Measurements from ENCODE around the gene C1S.
"Not testable (repeated sequence)": the region's sequence is repeated elsewhere in the genome, so short reads cannot be mapped to it uniquely, and the experiment has no call there.

The C1S gene

DNA sequence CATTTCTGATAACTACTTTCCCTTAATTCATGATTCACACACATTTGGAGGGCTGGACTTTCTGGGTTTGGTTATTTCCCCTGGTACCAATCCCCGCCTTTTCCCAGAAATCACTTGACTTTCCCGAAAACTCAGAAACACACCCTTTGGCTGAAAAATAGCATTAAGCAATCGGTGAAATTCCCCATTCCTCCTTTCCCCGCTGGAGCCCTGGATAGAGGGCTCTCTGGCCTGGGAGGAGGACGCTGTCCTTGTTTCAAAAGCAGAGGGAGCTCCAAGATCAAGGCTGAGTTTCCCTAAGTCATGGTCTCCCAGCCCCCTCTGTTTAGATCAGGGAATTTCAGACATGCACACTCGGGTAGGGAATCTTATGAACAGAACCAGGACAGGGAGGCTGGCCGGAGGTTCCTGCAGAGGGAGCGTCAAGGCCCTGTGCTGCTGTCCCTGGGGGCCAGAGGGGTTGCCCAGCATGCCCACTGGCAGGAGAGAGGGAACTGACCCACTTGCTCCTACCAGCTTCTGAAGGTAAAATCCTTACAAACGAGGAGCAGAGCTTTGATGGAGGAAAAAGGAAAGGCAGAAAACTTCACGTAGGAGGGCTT lies at the start of gene C1S:
TSS of gene C1S (plus strand) at position 366 of the 602 bp plus-strand sequence. CDS start 1,195 bp downstream, outside the sequence.
- TF ChIP-seq, protein P1, sequence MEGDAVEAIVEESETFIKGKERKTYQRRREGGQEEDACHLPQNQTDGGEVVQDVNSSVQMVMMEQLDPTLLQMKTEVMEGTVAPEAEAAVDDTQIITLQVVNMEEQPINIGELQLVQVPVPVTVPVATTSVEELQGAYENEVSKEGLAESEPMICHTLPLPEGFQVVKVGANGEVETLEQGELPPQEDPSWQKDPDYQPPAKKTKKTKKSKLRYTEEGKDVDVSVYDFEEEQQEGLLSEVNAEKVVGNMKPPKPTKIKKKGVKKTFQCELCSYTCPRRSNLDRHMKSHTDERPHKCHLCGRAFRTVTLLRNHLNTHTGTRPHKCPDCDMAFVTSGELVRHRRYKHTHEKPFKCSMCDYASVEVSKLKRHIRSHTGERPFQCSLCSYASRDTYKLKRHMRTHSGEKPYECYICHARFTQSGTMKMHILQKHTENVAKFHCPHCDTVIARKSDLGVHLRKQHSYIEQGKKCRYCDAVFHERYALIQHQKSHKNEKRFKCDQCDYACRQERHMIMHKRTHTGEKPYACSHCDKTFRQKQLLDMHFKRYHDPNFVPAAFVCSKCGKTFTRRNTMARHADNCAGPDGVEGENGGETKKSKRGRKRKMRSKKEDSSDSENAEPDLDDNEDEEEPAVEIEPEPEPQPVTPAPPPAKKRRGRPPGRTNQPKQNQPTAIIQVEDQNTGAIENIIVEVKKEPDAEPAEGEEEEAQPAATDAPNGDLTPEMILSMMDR (IDR thresholded peaks at IDR 0.05; ENCODE audit: borderline replicate concordance, control extremely low read depth, extremely low read depth, insufficient read depth, missing control alignments): no peak
- in situ Hi-C loops (cut with MboI; ENCODE audit: low sequenced_read_pairs, unreplicated experiment): no loop called here
- no peak for DNase-seq (ENCODE audit: low spot score)

DNA sequence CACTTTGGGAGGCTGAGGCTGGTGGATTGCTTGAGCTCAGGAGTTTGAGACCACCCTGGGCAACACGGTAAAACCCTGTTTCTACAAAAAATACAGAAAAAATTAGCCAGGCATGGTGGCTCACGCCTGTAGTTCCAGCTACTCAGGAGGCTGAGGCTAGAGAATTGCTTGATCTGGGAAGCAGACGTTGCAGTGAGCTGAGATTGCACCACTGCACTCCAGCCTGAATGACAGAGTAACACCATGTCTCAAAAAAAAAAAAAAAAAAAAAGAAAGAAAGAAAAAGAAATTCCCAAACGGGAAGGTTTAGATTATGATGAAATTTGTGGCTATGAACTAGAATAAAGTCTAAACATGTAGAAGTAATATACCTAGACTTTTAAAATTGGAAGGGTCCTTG lies 49.1 kb upstream of the C1S start:
- DNase-seq (ENCODE audit: low spot score); in situ Hi-C loops (cut with MboI; ENCODE audit: low sequenced_read_pairs, unreplicated experiment): not testable (repeated sequence)

DNA sequence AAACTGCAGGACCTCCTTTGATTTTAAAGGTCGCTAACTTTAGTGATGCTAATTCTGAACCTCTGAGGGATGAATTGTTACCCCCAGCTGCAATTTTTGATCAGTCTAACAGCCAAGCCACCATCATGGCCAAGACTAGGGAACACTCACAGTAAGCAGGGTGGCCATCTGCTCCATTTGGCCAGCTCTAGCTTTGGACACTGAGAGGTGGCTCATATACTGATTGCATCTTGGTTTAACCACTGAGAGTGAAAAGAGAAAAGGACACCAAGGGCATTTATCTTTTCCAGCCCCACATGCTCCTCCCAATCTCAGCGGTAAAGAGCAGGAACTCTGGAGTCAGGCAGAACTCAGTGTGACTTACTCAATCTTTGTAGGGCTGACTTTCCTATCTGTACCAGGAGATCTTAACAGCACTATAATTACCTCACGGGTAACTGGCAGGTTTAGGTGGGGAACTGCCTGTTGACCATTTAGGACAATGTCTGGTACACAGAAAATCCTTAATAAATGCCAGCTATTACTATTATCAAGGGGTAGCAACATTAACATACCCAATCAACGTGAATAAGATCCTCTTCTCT lies 48.4 kb upstream of the C1S start:
- DNase-seq (ENCODE audit: low spot score): no peak
- in situ Hi-C loops (cut with MboI; ENCODE audit: low sequenced_read_pairs, unreplicated experiment): no loop called here
- TF ChIP-seq, protein P1 (IDR thresholded peaks at IDR 0.05; ENCODE audit: borderline replicate concordance, control extremely low read depth, extremely low read depth, insufficient read depth, missing control alignments): no peak

DNA sequence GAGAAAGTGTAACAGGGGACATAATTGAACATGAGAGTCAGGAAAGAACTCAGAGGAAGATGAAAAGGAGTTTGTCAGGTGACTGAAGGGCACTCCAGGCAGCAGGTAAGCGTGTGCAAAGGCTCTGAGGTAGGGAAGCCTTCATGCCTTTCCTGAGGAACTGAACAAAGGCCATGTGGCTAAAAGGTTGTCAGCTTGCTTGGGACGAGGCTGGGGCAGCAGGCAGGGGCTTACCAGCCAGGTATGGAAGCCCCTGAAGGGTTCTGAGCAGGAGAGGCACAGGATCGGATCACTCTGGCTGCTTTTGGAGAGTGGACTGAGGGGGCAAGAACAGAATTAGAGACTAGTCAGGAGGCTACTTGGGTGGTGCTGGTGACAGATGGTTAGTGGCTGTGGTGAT lies 47.4 kb upstream of the C1S start:
- no peak for DNase-seq (ENCODE audit: low spot score)
- in situ Hi-C loops (cut with MboI; ENCODE audit: low sequenced_read_pairs, unreplicated experiment): no loop called here
- TF ChIP-seq, protein P1 (IDR thresholded peaks at IDR 0.05; ENCODE audit: borderline replicate concordance, control extremely low read depth, extremely low read depth, insufficient read depth, missing control alignments): no peak

DNA sequence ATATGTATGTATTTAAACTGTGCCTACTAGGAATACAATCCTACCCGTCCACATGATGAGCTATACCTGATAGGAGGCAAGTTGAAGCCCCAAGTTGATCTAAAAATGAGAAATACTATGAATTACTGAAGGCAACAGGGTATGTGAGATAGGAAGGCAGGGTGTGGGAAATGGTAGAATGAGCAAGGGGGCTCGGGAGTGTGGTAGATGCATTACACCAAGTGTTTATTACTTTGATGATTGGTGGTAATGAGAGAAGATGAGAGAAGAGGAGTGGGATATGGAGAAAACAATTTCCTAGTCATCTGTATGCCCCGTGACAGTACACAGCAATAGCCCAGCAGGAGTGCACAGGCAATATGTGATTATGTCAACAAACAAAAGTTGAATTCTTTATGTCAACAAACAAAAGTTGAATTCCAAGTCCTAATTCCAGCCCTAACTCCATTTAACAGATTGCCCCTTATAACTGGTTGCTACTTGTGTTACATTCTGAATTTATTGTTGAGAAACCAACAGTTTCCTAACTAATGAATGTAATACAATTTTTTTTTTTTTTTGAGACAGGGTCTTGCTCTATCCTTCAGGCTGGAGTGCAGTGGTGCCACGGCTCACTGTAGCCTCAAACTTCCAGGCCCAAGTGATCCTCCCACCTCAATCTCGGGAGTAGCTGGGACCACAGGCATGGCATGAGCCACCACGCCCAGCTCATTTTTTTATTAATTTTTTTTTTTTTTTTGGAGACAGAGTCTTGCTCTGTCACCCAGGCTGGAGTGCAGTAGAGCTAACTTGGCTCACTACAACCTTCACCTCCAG lies 44.8 kb upstream of the C1S start:
- TF ChIP-seq, protein P1 (IDR thresholded peaks at IDR 0.05; ENCODE audit: borderline replicate concordance, control extremely low read depth, extremely low read depth, insufficient read depth, missing control alignments): no peak
- in situ Hi-C loops (cut with MboI; ENCODE audit: low sequenced_read_pairs, unreplicated experiment): no loop called here
- DNase-seq (ENCODE audit: low spot score): no peak

DNA sequence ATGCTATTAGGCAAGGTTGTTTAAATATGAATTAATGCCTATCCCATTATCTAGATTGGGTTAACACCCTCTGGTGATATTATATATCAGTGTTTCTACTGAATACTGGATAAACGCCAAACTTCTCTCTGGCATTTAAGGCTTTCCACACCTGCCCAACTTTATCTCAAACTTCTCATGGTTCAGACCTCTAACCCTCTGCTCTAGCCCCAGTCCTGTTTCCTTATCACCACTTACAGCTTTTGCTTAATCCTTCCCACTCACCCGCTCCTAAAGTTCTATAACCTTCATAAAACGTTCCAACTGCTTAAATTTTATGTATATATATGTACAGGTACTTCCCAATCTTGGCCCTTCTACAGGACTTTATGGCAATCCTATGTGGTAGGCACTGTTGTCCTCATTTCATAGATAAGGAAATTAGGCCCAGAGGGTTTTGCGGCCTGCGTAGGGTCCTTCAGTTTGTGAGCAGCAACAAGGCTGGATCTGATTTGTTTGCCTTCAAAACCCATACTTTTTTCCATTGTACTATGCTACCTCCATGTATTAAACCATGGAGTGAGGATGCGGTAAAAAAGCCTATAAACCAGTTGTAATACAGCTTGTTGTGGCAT lies 43.5 kb upstream of the C1S start:
- TF ChIP-seq, protein P1 (IDR thresholded peaks at IDR 0.05; ENCODE audit: borderline replicate concordance, control extremely low read depth, extremely low read depth, insufficient read depth, missing control alignments): no peak
- in situ Hi-C loops (cut with MboI; ENCODE audit: low sequenced_read_pairs, unreplicated experiment): no loop called here
- DNase-seq (ENCODE audit: low spot score): no peak

All from GM13976 (cell line).